Stimulated activated CD4-positive, alpha-beta T cell treated with anti-CD3 and anti-CD28 coated beads, Interleukin-4, amount 100 ng/mL, for 1 hour (primary cell): ENCODE data around the gene TNS3.

Source experiments
- DNase-seq: peaks from one replicate; pipeline ENCODE4 v3.0.0-alpha.2; 2020

TNS3 gene

GRCh38 chr7:47580811-47581331 is 1.0 kb downstream of the TNS3 start:
- DNase-seq: no peak

DNA sequence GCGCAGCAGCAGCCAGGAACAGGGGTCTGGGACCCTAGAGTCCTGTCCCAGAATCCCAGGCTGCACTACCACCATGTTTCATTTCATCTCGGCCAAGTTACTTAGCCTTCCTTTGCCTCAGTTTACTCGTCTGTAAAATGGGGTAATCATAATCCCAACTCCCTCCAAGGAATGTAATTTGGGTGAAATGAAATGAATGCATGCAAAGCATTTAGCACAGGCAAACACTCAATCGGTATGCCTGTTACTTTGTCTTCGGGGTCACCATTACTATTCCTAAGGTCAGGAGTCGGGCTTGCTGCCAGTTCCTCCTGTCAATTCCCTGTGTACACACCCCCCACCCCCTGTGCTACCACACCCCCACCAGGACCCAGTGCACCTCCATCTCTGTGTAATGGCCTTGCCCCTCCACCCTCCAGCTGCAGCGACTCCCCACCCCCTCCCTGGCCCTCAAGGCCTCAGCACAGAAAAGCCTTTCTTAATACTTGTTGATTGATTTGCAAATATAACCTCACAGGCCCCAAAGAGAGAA is 1.7 kb downstream of the TNS3 start:
- no peak for DNase-seq

GRCh38 chr7:47579458-47579857 is 2.5 kb downstream of the TNS3 start:
- DNase-seq: no peak

DNA sequence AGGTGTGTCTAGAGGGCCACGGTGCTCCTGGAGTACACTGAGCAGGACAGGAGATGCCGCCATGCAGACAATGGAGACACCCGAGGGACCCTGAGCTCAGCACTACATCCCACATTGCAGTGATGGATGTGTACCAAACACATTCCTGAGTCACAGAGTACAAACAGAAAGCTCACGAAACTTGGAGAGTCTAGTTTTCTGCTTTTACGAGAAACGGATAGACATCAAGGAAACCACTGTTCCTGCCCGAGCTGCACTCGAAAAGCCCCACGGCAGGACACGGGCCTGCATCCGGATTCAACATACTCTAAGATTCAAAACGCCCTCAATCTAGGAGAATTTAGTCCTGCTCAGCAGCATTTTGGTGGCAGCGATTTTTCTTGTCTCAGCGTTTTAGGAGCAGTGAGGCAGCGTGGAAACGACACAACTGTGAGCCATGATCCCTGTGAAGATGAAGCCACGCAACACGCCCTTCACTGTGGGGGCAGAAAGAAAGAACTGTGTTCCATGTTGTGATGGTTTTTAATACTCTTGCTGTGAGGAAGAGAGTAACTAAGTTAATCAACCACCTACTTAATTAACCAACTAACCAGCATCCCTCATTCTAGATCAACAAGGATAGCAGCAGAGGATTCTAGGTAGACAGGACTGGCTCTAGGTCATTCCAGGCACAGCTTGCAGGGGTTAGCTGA is 3.2 kb downstream of the TNS3 start:
- no peak for DNase-seq

- no peak for DNase-seq
These were observed 4.5 kb downstream of the TNS3 start for GRCh38 chr7:47577321-47577919.

- no peak for DNase-seq
These were observed 5.0 kb downstream of the TNS3 start for GRCh38 chr7:47576866-47577306.

GRCh38 chr7:47576031-47576865 is 5.7 kb downstream of the TNS3 start:
- no peak for DNase-seq

- no peak for DNase-seq
These were observed 7.2 kb downstream of the TNS3 start for GRCh38 chr7:47574482-47575329.

GRCh38 chr7:47573758-47574481 is 8.0 kb downstream of the TNS3 start:
- no peak for DNase-seq

GRCh38 chr7:47572939-47573757 is 8.8 kb downstream of the TNS3 start:
- no peak for DNase-seq

DNA sequence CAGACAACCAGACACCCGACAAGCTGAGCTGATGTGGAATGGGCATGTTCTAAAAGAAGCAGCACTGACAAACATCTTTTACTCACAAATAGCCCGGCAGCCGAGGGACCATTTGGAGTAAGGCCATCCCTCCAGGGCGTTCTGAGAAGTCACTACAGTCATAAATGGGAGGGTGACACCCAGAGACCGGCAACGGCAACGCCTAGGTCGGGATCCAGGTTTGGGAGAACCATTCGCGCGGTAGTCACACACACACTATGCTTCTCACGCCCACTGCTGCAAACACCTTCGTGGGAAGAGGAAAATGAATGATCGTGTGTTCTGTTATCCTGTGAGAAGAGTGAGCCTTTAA is 9.8 kb downstream of the TNS3 start:
- no peak for DNase-seq

GRCh38 chr7:47571331-47572093 is 10.4 kb downstream of the TNS3 start:
- DNase-seq: no peak

DNA sequence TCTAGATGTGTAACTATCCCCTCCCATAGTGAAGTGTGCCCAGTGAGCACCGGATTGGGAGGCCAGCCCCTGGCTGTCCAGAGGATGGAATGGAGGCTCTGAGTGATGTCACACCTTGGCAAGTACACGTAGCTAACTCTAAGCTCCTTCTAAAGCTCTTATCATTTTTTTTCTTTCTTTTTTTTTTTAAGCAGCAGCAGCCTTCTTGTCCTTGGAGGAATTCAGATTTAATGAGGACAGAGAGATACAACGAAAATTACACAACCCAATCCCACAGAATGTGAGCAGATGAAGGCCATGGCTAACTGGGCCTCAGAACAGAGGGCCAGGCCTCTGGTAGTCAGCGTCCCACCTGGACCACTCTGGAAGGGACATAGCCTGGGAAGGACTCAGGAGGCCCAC is 11.3 kb downstream of the TNS3 start:
- no peak for DNase-seq

DNA sequence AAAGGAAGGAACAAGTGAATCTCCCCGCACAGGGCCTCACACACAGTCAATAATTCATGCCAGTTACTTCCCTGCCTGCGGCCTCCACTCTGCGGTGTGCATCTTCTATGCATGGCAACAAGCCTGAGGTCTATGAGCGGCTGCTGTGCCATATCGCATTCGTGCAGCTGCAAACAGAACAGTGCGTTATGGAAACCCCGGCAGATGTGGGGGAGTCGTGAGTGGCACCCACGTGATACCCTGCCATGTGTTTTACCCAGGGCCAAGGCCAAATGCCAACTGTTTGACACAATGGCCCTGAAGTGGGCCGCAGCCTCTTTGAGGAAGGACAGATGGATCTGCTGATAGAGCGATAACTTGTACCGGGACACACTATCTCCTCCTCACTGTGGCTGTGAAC is 13.4 kb downstream of the TNS3 start:
- no peak for DNase-seq

DNA sequence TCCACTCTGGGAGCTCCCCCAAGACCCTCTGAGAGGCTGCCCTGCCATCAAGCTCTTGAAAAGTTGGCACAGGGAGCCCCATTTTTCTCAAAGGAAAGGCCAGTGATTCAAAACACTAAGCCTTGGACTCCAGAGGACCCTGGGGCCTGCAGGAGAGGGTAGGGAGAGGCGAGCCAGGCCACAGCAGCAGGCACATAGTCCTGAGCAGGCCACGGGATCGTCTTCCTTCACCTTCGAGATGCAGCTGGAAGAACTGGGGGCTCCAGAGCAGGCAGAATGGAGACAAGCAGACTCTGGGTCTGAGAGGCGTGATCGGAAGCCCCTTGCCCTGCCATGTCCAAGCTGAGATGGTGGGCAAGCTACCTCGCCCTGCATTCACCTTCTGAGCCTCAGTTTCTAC is 13.9 kb downstream of the TNS3 start:
- no peak for DNase-seq

DNA sequence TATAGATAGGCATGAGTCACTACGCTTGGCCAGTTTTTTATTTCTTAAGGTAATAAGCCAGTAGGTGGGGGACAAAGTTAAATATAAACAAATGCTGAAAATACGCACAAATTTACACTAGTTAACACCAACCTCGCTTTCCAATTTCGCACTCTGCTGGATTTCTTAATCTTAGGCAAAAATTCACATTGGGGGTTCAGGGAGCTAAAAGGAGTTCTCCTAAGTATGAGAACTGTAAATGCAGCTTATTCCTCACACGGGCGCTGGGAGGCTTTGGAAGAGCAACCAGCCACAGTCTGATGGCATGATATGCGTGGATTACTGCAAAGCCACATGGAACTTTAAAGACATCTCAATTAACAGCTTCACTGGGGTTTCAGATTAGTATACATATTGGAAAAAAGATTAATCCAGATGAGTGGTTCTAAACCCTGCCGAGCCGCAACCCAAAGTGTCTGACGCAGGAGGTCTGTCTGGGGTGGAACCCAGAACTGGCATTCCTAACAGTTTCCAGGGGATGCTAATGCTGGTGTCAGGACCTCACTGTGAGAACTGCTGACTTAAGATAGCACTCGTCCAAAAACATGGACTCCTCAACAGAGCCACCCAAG is 16.2 kb downstream of the TNS3 start:
- no peak for DNase-seq

GRCh38 chr7:47563521-47563920 is 18.4 kb downstream of the TNS3 start:
- DNase-seq: no peak

DNA sequence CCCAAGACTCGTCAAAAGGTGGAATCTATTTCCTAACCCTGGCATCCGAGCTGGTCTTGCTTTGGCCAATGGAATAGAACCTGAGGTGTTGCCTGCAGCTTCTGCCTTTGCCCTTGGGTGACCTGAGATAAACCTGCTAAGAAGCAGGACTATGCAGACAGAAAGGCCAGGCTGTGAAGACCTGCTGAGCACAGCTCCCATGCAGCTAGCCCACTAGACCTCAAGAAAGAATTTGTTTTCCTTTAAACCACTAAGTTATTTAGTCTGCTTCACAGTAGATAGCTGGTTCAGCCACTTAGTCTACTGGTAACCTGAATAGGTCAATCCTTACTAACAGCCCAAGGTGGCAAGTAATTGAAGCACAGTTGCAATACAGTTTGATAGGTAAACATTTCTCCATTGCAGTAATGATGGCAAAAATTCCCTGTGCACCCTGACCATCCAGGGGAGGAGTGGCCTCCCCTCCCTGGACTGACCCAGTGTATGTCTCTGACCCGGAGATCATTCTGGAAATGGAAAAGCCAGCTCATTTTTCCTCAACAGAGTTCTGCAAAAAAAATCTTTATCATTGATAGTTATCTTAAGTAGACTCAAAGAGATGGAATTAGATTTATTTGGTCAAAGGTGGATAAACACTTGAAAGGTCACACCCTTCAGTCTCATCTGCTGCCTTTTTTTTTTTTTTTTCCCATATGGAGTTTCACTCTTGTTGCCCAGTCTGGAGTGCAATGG is 20.0 kb downstream of the TNS3 start:
- DNase-seq: no peak
